Gastrocnemius medialis (tissue), 4 donors: ENCODE results near the gene KCMF1.

ENCODE experiments used
- POLR2A ChIP-seq, 2 donors: fragments of 450-650 bp; IDR thresholded peaks; one replicate each; pipeline ENCODE4 v1.6.1; 2017; ENCODE audit warnings: antibody characterized with exemption in 2 of 2, mild to moderate bottlenecking in 2 of 2, moderate library complexity in 2 of 2
- TF ChIP-seq, protein P1 (sequence below), 5 experiments: fragments of 450-650 bp in 3 of 5; fragments of 200-600 bp in 2 of 5; sonication (generic) in 2 of 5; IDR thresholded peaks in 4 of 5; conservative IDR thresholded peaks in 1 of 5; 1 replicate in 4 of 5; 2 replicates in 1 of 5; pipeline ENCODE4 v1.5.1; 2016 to 2019; ENCODE audit warnings: antibody characterized with exemption in 5 of 5, mild to moderate bottlenecking in 3 of 5, moderate library complexity in 3 of 5

DNA sequence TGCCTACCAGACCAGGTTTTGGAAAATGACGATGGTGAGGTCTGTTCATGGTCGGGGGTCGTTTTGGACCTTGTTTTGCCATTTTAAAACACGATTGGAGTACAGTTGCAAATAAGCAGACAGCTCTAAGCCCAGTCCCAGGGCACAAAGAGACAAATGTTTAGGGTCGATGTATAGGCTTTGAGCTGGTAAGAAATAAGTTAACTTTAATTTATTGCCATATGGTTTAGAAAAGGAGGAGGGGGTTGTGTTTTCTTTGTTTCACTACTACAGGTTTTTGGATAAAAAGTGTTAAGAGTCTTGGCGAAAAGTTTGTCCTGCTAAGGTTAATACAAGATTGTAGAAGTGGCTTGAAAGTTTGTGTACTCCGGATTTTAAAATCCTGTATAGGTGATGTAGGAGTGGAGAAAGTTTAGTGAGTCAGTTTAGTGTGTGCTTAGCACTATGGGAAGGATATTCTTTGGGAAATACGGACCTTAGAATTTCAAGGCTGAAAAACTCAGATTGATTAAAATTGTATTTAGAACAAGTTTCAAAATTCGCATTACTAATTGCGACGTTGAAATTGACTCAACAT is 1.3 kb downstream of the KCMF1 start:
- TF ChIP-seq, protein P1, sequence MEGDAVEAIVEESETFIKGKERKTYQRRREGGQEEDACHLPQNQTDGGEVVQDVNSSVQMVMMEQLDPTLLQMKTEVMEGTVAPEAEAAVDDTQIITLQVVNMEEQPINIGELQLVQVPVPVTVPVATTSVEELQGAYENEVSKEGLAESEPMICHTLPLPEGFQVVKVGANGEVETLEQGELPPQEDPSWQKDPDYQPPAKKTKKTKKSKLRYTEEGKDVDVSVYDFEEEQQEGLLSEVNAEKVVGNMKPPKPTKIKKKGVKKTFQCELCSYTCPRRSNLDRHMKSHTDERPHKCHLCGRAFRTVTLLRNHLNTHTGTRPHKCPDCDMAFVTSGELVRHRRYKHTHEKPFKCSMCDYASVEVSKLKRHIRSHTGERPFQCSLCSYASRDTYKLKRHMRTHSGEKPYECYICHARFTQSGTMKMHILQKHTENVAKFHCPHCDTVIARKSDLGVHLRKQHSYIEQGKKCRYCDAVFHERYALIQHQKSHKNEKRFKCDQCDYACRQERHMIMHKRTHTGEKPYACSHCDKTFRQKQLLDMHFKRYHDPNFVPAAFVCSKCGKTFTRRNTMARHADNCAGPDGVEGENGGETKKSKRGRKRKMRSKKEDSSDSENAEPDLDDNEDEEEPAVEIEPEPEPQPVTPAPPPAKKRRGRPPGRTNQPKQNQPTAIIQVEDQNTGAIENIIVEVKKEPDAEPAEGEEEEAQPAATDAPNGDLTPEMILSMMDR (IDR thresholded peaks at IDR 0.05 in 4 of 5, conservative IDR thresholded peaks at IDR 0.05 in 1 of 5): no peak
- no peak for TF ChIP-seq POLR2A (IDR thresholded peaks at IDR 0.05)
